ENCODE results near the gene PLEKHA3.

PLEKHA3 gene

DNA sequence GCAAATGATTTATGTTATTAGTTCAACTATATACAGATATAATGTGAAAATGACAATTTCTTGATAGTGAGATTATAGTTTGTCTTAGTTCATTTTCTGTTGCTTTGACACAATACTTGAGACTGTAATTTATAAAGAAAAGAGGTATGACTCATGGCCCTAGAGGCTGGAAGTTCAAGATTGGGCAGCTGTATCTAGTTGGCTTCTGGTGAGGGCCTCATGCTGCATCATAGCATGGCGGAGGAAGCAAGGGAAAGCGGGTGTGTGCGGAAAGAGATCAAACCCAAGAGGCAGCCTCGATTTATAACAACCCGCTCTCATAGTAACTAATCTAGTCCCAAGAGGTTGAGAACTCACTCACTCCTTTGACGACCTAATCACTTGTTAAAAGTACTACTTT lies 11.4 kb downstream of the PLEKHA3 start:
- H3K36me3 ChIP-seq (ENCODE audit: insufficient read depth, low read length), result peaks cover 58% of the 10 kb centered on the region
- H3K4me1 ChIP-seq (ENCODE audit: insufficient read depth, low read length), result no peaks in the 10 kb centered on the region
- H3K4me3 ChIP-seq (ENCODE audit: low read length), result no peak overlapping the region
- no peaks in the 10 kb centered on the region for H3K9me3 ChIP-seq (ENCODE audit: low read length)
- no peak overlapping the region for H2AFZ ChIP-seq (ENCODE audit: low read depth, low read length)
- no peaks in the 10 kb centered on the region for H3K27me3 ChIP-seq (ENCODE audit: insufficient read depth, low read length)

DNA sequence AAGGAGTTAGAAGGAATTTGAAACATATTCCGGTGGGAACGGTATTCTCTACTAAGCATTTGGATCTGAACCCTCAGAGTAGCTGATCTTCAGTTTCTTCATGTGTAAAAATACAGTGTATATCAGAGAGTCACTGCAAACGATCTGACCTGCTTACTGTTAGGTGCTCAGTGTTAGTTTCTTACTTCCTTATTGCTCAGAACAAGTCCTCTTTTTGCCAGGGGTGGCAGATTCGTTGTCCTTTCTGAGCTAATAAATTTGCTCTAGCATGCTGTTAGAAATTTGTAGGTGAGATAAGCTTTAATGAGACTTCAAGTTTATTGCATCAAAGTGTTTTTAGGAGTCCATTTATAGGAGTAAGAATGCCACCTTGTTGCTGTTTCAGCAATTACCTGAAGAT lies 15.8 kb downstream of the PLEKHA3 start:
- Histone ChIP-seq H3K4me1 (ENCODE audit: insufficient read depth, low read length) (no peaks in the 10 kb centered on the region), H2AFZ (ENCODE audit: low read depth, low read length) (no peak overlapping the region), H3K9me3 (ENCODE audit: low read length) (no peaks in the 10 kb centered on the region), H3K4me3 (ENCODE audit: low read length) (no peak overlapping the region), H3K36me3 (ENCODE audit: insufficient read depth, low read length) (peaks cover 72% of the 10 kb centered on the region), H3K27me3 (ENCODE audit: insufficient read depth, low read length) (no peaks in the 10 kb centered on the region)

GRCh38 chr2:178498137-178498536 lies 17.9 kb downstream of the PLEKHA3 start:
- Histone ChIP-seq H3K36me3 (ENCODE audit: insufficient read depth, low read length) (peaks cover 80% of the 10 kb centered on the region), H3K4me3 (ENCODE audit: low read length) (no peak overlapping the region), H3K27me3 (ENCODE audit: insufficient read depth, low read length) (no peaks in the 10 kb centered on the region), H2AFZ (ENCODE audit: low read depth, low read length) (no peak overlapping the region), H3K9me3 (ENCODE audit: low read length) (no peaks in the 10 kb centered on the region), H3K4me1 (ENCODE audit: insufficient read depth, low read length) (no peaks in the 10 kb centered on the region)

DNA sequence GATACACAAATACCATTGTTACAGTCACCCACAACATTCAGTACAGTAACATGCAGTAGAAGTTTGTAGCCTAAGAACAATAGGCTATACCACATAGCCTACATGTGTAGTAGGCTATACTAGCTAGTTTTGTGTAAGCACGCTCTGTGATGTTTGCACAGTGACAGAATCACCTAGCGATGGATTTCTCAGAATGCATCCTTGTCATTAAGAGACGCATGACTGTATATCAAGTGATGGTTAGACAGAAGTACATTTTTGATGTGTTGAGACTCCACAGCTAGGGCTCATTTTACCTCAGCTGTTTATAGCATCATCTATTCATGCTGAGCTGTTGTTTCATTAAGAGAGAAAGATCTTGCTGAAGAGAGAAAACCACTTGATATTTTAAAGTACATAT lies 19.4 kb downstream of the PLEKHA3 start:
- Histone ChIP-seq H3K27me3 (ENCODE audit: insufficient read depth, low read length) (no peaks in the 10 kb centered on the region), H3K4me3 (ENCODE audit: low read length) (no peak overlapping the region), H3K9me3 (ENCODE audit: low read length) (no peaks in the 10 kb centered on the region), H3K36me3 (ENCODE audit: insufficient read depth, low read length) (peaks cover 79% of the 10 kb centered on the region), H2AFZ (ENCODE audit: low read depth, low read length) (no peak overlapping the region), H3K4me1 (ENCODE audit: insufficient read depth, low read length) (no peaks in the 10 kb centered on the region)

- Histone ChIP-seq H3K9me3 (ENCODE audit: low read length) (no peaks in the 10 kb centered on the region), H3K36me3 (ENCODE audit: insufficient read depth, low read length) (peaks cover 71% of the 10 kb centered on the region), H3K4me1 (ENCODE audit: insufficient read depth, low read length) (no peaks in the 10 kb centered on the region), H2AFZ (ENCODE audit: low read depth, low read length) (no peak overlapping the region), H3K4me3 (ENCODE audit: low read length) (no peak overlapping the region), H3K27me3 (ENCODE audit: insufficient read depth, low read length) (no peaks in the 10 kb centered on the region)
Measured at GRCh38 chr2:178502751-178503150, 22.5 kb downstream of the PLEKHA3 start.

- Histone ChIP-seq H3K4me1 (ENCODE audit: insufficient read depth, low read length) (no peaks in the 10 kb centered on the region), H3K9me3 (ENCODE audit: low read length) (no peaks in the 10 kb centered on the region), H3K27me3 (ENCODE audit: insufficient read depth, low read length) (no peaks in the 10 kb centered on the region), H3K4me3 (ENCODE audit: low read length) (no peak overlapping the region), H3K36me3 (ENCODE audit: insufficient read depth, low read length) (peaks cover 50% of the 10 kb centered on the region), H2AFZ (ENCODE audit: low read depth, low read length) (no peak overlapping the region)
Measured at GRCh38 chr2:178506101-178506500, 25.8 kb downstream of the PLEKHA3 start.

DNA sequence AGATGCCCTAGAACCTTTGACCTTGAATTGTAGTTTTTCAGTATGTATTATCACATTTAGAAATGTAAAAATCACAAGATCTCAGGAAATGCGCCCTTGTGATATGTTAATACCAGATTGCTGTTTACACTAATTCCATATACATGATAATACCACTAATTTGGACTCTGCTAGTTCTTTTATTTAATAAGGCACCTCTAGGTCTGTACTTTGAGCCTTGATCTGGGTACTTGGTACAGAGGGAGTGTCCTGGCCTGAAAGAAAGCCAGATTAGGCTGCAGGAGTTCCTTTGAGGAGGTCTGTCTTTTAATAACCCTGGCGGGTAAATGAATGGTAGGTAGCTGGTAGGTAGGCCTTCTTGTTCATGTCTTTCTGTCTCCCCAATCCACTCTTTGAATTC lies 26.3 kb downstream of the PLEKHA3 start:
- peaks cover under 1% of the 10 kb centered on the region for H3K4me1 ChIP-seq (ENCODE audit: insufficient read depth, low read length)
- H3K9me3 ChIP-seq (ENCODE audit: low read length), result no peaks in the 10 kb centered on the region
- no peak overlapping the region for H3K4me3 ChIP-seq (ENCODE audit: low read length)
- H2AFZ ChIP-seq (ENCODE audit: low read depth, low read length), result no peak overlapping the region
- H3K36me3 ChIP-seq (ENCODE audit: insufficient read depth, low read length), result peaks cover 46% of the 10 kb centered on the region
- H3K27me3 ChIP-seq (ENCODE audit: insufficient read depth, low read length), result no peaks in the 10 kb centered on the region

DNA sequence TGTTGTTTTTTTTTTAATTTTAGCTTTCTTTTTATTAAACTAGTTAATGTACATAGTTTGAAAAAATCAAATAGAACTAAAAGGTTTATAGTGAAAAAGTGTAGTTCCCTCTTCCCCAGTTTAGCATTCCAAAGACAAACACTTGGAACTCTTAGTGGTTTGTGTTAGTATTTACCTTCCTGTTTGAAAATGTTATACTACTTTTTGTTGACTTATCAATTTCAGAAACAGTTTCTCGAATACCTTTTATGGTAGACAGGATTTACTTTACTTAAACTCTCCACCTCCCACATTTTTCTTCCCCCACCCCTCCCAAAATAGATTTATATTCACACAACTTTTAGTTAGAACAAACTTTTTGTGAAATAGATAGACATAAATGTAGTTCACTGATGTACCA lies 26.7 kb downstream of the PLEKHA3 start:
- H3K36me3 ChIP-seq (ENCODE audit: insufficient read depth, low read length), result peaks cover 42% of the 10 kb centered on the region

GRCh38 chr2:178508646-178509045 lies 28.4 kb downstream of the PLEKHA3 start:
- Histone ChIP-seq H3K4me3 (ENCODE audit: low read length) (no peak overlapping the region), H3K36me3 (ENCODE audit: insufficient read depth, low read length) (peaks cover 25% of the 10 kb centered on the region), H3K9me3 (ENCODE audit: low read length) (no peaks in the 10 kb centered on the region), H3K4me1 (ENCODE audit: insufficient read depth, low read length) (peaks cover 13% of the 10 kb centered on the region), H3K27me3 (ENCODE audit: insufficient read depth, low read length) (no peaks in the 10 kb centered on the region), H2AFZ (ENCODE audit: low read depth, low read length) (no peak overlapping the region)

More for the DNA sequence above, 26.7 kb downstream of the PLEKHA3 start:
- Histone ChIP-seq H3K4me1 (ENCODE audit: insufficient read depth, low read length) (peaks cover 4% of the 10 kb centered on the region), H3K4me3 (ENCODE audit: low read length) (no peak overlapping the region), H2AFZ (ENCODE audit: low read depth, low read length) (no peak overlapping the region), H3K9me3 (ENCODE audit: low read length) (no peaks in the 10 kb centered on the region), H3K27me3 (ENCODE audit: insufficient read depth, low read length) (no peaks in the 10 kb centered on the region)

DNA sequence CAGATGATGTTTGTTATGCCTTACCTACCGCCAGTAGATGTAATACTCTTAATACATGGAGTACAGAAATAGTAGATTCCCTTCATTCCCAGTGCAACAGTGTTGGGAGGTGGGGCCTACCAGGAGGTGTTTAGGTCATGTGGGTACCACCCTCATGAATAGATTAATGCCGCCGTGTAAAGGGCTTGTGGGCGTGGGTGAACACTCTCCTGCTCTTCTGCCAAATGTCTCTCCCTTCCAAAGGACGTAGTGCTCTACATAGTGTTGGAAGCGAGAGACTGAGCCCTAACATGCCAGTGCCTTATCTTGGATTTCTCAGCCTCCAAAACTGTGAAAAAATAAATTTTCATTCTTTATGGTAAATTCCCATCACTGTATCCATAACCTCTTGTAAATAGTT lies 30.1 kb downstream of the PLEKHA3 start:
- Histone ChIP-seq H3K36me3 (ENCODE audit: insufficient read depth, low read length) (peaks cover 12% of the 10 kb centered on the region), H3K4me1 (ENCODE audit: insufficient read depth, low read length) (peaks cover 13% of the 10 kb centered on the region), H3K27me3 (ENCODE audit: insufficient read depth, low read length) (no peaks in the 10 kb centered on the region), H3K4me3 (ENCODE audit: low read length) (no peak overlapping the region), H3K9me3 (ENCODE audit: low read length) (no peaks in the 10 kb centered on the region), H2AFZ (ENCODE audit: low read depth, low read length) (no peak overlapping the region)

GRCh38 chr2:178512484-178512883 lies 32.2 kb downstream of the PLEKHA3 start:
- H3K4me3 ChIP-seq (ENCODE audit: low read length), result no peak overlapping the region
- H3K4me1 ChIP-seq (ENCODE audit: insufficient read depth, low read length), result peaks cover 13% of the 10 kb centered on the region
- no peak overlapping the region for H2AFZ ChIP-seq (ENCODE audit: low read depth, low read length)
- no peaks in the 10 kb centered on the region for H3K9me3 ChIP-seq (ENCODE audit: low read length)
- no peaks in the 10 kb centered on the region for H3K27me3 ChIP-seq (ENCODE audit: insufficient read depth, low read length)
- H3K36me3 ChIP-seq (ENCODE audit: insufficient read depth, low read length), result peaks cover 4% of the 10 kb centered on the region

DNA sequence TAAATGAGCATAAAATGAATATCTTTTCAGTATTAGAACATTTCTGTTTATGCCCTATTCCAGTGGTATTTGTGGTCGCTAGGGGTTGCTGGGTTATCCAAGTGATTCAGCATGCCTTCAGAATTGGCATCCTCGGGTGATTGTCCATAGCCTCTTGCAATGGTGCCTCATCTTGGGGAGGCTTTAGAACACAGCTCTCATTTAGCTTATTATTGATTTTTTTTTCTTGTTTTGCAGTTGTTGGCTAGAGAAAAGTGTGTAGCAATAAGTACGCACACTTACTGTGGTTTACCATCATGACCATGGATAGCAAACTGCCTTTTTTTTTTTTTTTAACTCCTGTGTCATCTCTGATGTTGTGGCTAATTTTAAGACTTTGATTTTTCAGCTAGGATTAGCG lies 33.6 kb downstream of the PLEKHA3 start:
- Histone ChIP-seq H3K36me3 (ENCODE audit: insufficient read depth, low read length) (peaks cover 12% of the 10 kb centered on the region), H3K27me3 (ENCODE audit: insufficient read depth, low read length) (no peaks in the 10 kb centered on the region), H3K4me1 (ENCODE audit: insufficient read depth, low read length) (peaks cover 13% of the 10 kb centered on the region), H3K4me3 (ENCODE audit: low read length) (no peak overlapping the region), H3K9me3 (ENCODE audit: low read length) (no peaks in the 10 kb centered on the region), H2AFZ (ENCODE audit: low read depth, low read length) (no peak overlapping the region)

GRCh38 chr2:178514664-178515063 lies 34.4 kb downstream of the PLEKHA3 start:
- H3K36me3 ChIP-seq (ENCODE audit: insufficient read depth, low read length), result peaks cover 8% of the 10 kb centered on the region
- no peak overlapping the region for H2AFZ ChIP-seq (ENCODE audit: low read depth, low read length)
- no peaks in the 10 kb centered on the region for H3K9me3 ChIP-seq (ENCODE audit: low read length)
- no peak overlapping the region for H3K4me3 ChIP-seq (ENCODE audit: low read length)
- H3K4me1 ChIP-seq (ENCODE audit: insufficient read depth, low read length), result peaks cover 13% of the 10 kb centered on the region
- no peaks in the 10 kb centered on the region for H3K27me3 ChIP-seq (ENCODE audit: insufficient read depth, low read length)

DNA sequence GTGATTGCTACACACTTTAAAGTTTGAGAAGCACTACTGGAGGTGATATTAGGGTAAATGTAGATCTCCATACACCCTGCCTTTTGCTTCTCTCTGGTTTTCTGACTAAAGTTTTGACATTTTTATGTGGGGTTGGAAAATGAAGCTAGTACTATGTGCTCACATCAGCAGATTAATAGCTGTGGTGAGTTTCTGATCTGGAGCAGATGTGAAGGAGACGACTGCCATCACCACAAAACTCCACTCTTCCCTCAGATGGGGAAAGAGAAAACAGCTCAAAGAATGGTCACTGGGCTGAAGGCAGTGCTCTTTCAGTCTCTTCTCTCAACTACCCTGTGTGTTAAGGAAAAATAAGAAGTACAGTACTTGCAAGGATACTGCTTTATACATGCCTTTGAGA lies 37.2 kb downstream of the PLEKHA3 start:
- Histone ChIP-seq H3K4me1 (ENCODE audit: insufficient read depth, low read length) (peaks cover 4% of the 10 kb centered on the region), H3K4me3 (ENCODE audit: low read length) (no peak overlapping the region), H3K9me3 (ENCODE audit: low read length) (no peaks in the 10 kb centered on the region), H3K36me3 (ENCODE audit: insufficient read depth, low read length) (peaks cover 8% of the 10 kb centered on the region), H3K27me3 (ENCODE audit: insufficient read depth, low read length) (no peaks in the 10 kb centered on the region), H2AFZ (ENCODE audit: low read depth, low read length) (no peak overlapping the region)

Data from neuron (in vitro differentiated cells).